ENCODE results near the gene SPOP.

SPOP gene

DNA sequence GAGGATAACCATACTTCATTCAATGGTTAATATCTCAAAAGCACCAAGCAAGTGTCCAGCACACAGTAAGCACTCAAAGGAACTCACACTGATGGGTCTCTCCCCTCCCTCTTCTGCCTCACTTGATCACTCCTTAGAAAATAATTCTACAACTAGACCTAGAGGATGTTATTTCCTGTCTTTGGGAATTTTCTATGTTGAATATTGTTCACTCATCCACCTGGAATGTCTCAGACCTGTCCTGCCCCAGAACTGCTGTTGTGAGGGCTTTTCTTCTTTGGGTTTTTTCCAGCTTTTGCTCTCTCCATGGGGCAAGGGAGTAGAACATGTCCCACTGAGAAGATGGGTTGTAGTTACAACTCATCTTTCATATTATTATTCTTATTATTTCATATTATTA, 76.9 kb downstream of the SPOP start:
- CTCF ChIA-PET: no interaction called here
- POLR2A ChIA-PET: no interaction called here
- TF ChIP-seq FOXM1 (IDR thresholded peaks at IDR 0.05; ENCODE audit: borderline replicate concordance) (no peak), TARDBP (IDR thresholded peaks at IDR 0.05) (no peak), BHLHE40 (IDR thresholded peaks at IDR 0.05; ENCODE audit: borderline replicate concordance) (no peak), SP1 (IDR thresholded peaks at IDR 0.05) (no peak)
- no peak for DNase-seq (ENCODE audit: extremely low spot score)

DNA sequence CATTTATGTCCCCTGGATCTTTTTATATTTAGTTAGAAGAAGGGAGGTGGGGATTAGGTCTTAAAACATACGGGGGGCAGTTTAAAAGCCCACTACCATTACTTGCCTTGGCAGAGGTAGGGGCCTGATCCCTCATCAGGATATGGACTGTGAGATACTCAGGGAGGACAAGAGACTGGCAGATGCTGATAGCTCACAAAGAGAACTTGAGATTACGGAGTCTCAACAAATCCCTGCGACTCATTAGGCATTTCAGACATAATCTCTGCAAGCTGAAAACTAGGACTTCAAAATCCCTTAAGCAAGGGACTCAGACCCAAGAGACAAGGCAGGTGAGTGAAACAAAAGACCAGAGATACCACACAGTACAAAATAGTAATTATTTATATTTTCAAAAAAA, 79.0 kb downstream of the SPOP start:
- TF ChIP-seq HDGF (IDR thresholded peaks at IDR 0.05; ENCODE audit: borderline replicate concordance) (no peak), CTBP1 (IDR thresholded peaks at IDR 0.05; ENCODE audit: borderline replicate concordance) (no peak), ARNT (IDR thresholded peaks at IDR 0.05) (no peak), TARDBP (IDR thresholded peaks at IDR 0.05) (no peak), FOXK2 (IDR thresholded peaks at IDR 0.05) (no peak), NFRKB (IDR thresholded peaks at IDR 0.05) (no peak), FOXA1 (IDR thresholded peaks at IDR 0.05) (no peak), FOXM1 (IDR thresholded peaks at IDR 0.05; ENCODE audit: borderline replicate concordance) (no peak), BHLHE40 (IDR thresholded peaks at IDR 0.05; ENCODE audit: borderline replicate concordance) (no peak), LEF1 (IDR thresholded peaks at IDR 0.05; ENCODE audit: borderline replicate concordance) (no peak), SP1 (IDR thresholded peaks at IDR 0.05) (no peak), SUZ12 (IDR thresholded peaks at IDR 0.05) (no peak), ZNF384 (IDR thresholded peaks at IDR 0.05) (no peak), L3MBTL2 (conservative IDR thresholded peaks at IDR 0.05) (no peak), ELF4 (IDR thresholded peaks at IDR 0.05) (no peak)
- TF ChIP-seq, protein P1, sequence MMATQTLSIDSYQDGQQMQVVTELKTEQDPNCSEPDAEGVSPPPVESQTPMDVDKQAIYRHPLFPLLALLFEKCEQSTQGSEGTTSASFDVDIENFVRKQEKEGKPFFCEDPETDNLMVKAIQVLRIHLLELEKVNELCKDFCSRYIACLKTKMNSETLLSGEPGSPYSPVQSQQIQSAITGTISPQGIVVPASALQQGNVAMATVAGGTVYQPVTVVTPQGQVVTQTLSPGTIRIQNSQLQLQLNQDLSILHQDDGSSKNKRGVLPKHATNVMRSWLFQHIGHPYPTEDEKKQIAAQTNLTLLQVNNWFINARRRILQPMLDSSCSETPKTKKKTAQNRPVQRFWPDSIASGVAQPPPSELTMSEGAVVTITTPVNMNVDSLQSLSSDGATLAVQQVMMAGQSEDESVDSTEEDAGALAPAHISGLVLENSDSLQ (IDR thresholded peaks at IDR 0.05): no peak
- CTCF ChIA-PET: no interaction called here
- DNase-seq (ENCODE audit: extremely low spot score): no peak
- POLR2A ChIA-PET: no interaction called here

DNA sequence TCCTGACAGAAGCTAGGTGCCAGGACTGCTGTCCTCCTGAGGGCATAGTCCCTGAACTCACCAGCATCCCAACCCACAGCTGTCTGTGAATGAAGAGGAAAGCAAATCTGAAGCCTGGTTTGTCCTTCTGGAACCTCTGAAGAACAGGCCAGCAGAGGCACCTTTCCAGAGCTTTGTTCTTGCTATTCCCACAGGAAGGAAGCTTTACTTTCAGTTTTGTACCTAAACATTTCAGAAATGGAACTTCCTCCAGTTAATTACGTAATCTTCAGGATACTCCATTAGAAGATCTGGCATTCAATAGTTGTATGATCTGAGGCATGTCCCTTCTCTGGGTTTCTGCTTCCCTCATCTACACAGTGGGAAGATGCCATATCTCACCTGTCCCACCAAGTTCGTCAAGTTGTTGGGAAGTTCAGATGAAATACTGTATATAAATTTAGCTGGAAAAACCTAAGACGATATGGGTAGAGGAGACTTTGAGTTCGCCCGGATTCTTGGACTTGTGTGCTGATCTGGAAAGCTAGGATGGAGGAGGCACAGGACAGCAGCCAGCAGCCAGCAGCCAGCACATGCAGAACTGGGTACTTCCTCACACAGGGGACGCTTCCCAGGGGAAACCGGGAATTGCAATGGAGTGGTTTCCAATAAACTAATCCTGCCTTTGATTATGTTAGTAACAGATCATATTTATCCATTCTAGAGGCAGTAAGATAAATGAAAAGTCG, 79.8 kb downstream of the SPOP start:
- POLR2A ChIA-PET: interaction anchor here (0.9 kb wide), 1 partner anchor 79 kb away, joined by 3 read pairs; no protein-coding TSS in a partner anchor
- TF ChIP-seq FOXM1 (IDR thresholded peaks at IDR 0.05; ENCODE audit: borderline replicate concordance): no peak
- no peak for TF ChIP-seq FOXA1 (IDR thresholded peaks at IDR 0.05)
- TF ChIP-seq ELF4 (IDR thresholded peaks at IDR 0.05): no peak
- TF ChIP-seq NFRKB (IDR thresholded peaks at IDR 0.05): no peak
- no peak for TF ChIP-seq FOXK2 (IDR thresholded peaks at IDR 0.05)
- TF ChIP-seq TARDBP (IDR thresholded peaks at IDR 0.05): no peak
- no peak for TF ChIP-seq ARNT (IDR thresholded peaks at IDR 0.05)
- no peak for TF ChIP-seq LEF1 (IDR thresholded peaks at IDR 0.05; ENCODE audit: borderline replicate concordance)
- no peak for TF ChIP-seq BHLHE40 (IDR thresholded peaks at IDR 0.05; ENCODE audit: borderline replicate concordance)
- TF ChIP-seq ZNF384 (IDR thresholded peaks at IDR 0.05): no peak
- TF ChIP-seq L3MBTL2 (conservative IDR thresholded peaks at IDR 0.05): no peak
- no peak for TF ChIP-seq HDGF (IDR thresholded peaks at IDR 0.05; ENCODE audit: borderline replicate concordance)
- TF ChIP-seq SP1 (IDR thresholded peaks at IDR 0.05): no peak
- TF ChIP-seq, protein P1 (IDR thresholded peaks at IDR 0.05): no peak
- no peak for TF ChIP-seq SUZ12 (IDR thresholded peaks at IDR 0.05)
- no peak for TF ChIP-seq CTBP1 (IDR thresholded peaks at IDR 0.05; ENCODE audit: borderline replicate concordance)
- no peak for DNase-seq (ENCODE audit: extremely low spot score)
- CTCF ChIA-PET: interaction anchor here (1.1 to 2.0 kb wide), 2 partner anchors 10 to 22 kb away, joined by 3 to 6 read pairs; partner anchors contain the start of gene NXPH3

DNA sequence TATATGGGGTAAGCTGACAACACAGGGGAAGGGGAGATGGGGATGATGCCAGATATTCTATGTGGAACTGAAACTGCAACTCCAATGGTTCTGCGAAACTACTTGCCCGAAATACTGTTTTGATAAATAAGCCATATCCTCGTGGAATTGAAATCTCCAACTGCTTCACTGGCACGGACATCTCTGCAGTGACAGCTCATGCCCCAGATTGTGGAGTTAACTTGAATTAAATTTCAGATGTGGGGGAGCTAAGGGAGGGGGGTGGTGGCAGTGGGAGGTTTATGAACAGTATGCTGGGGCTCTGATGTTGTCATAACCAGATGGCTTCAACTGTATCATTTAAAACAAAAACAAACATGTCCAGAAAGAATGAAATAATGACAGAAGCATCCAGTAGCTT, 80.5 kb downstream of the SPOP start:
- POLR2A ChIA-PET: interaction anchor here (0.9 kb wide), 1 partner anchor 80 kb away, joined by 3 read pairs; no protein-coding TSS in a partner anchor
- TF ChIP-seq ARNT (IDR thresholded peaks at IDR 0.05) (no peak), FOXM1 (IDR thresholded peaks at IDR 0.05; ENCODE audit: borderline replicate concordance) (no peak), SP1 (IDR thresholded peaks at IDR 0.05) (no peak), CTBP1 (IDR thresholded peaks at IDR 0.05; ENCODE audit: borderline replicate concordance) (no peak), NFRKB (IDR thresholded peaks at IDR 0.05) (no peak), SUZ12 (IDR thresholded peaks at IDR 0.05) (no peak), FOXK2 (IDR thresholded peaks at IDR 0.05) (no peak), BHLHE40 (IDR thresholded peaks at IDR 0.05; ENCODE audit: borderline replicate concordance) (no peak), L3MBTL2 (conservative IDR thresholded peaks at IDR 0.05) (no peak), ZNF384 (IDR thresholded peaks at IDR 0.05) (no peak), TARDBP (IDR thresholded peaks at IDR 0.05) (no peak), LEF1 (IDR thresholded peaks at IDR 0.05; ENCODE audit: borderline replicate concordance) (no peak), HDGF (IDR thresholded peaks at IDR 0.05; ENCODE audit: borderline replicate concordance) (no peak), FOXA1 (IDR thresholded peaks at IDR 0.05) (no peak)
- TF ChIP-seq, protein P1 (IDR thresholded peaks at IDR 0.05): no peak
- CTCF ChIA-PET: interaction anchor here (1.1 to 2.0 kb wide), 2 partner anchors 9 to 21 kb away, joined by 3 to 6 read pairs; partner anchors contain the start of gene NXPH3
- DNase-seq (ENCODE audit: extremely low spot score): no peak

DNA sequence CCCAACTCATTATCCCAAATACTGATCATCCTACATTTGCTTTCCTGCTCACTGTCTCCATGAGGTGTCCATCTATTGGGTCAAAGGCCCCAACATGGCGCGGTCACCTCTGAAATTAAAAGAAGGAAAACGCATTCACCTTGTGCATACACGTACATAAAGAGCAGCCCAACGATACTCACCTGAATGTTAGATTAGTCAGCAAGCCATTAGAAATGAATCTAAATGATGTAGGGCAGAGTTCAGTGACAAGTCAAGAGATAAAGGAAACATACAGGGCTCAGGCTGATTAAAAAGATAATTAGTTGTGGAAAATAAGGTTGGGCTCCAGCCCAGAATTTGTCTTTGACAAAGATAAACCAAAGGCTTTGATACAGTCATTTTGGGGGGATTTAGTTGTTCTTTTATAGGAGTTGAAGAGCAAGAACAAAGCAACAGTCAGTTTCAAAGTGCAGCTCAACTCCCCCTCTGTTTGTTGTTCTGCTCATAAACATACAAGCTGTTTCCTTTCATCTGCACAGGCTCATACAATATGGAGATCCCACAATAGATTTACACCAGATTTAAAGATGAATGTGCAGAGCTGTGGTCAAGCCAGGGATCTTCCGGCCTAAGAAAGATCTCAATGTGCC, 81.2 kb downstream of the SPOP start:
- CTCF ChIA-PET: interaction anchor here (2.0 kb wide), 1 partner anchor 21 kb away, joined by 6 read pairs; the partner anchor contains the start of gene NXPH3
- DNase-seq (ENCODE audit: extremely low spot score): no peak

More for the DNA sequence above, 81.2 kb downstream of the SPOP start:
- no peak for TF ChIP-seq TARDBP (IDR thresholded peaks at IDR 0.05)
- TF ChIP-seq NFRKB (IDR thresholded peaks at IDR 0.05): no peak
- no peak for TF ChIP-seq SP1 (IDR thresholded peaks at IDR 0.05)
- no peak for TF ChIP-seq CTBP1 (IDR thresholded peaks at IDR 0.05; ENCODE audit: borderline replicate concordance)
- no peak for TF ChIP-seq FOXK2 (IDR thresholded peaks at IDR 0.05)
- TF ChIP-seq ARNT (IDR thresholded peaks at IDR 0.05): no peak
- no peak for TF ChIP-seq ELF4 (IDR thresholded peaks at IDR 0.05)
- TF ChIP-seq SUZ12 (IDR thresholded peaks at IDR 0.05): no peak
- TF ChIP-seq BHLHE40 (IDR thresholded peaks at IDR 0.05; ENCODE audit: borderline replicate concordance): no peak
- no peak for TF ChIP-seq ZNF384 (IDR thresholded peaks at IDR 0.05)
- TF ChIP-seq, protein P1 (IDR thresholded peaks at IDR 0.05): no peak
- TF ChIP-seq FOXM1 (IDR thresholded peaks at IDR 0.05; ENCODE audit: borderline replicate concordance): no peak
- no peak for TF ChIP-seq L3MBTL2 (conservative IDR thresholded peaks at IDR 0.05)
- no peak for TF ChIP-seq LEF1 (IDR thresholded peaks at IDR 0.05; ENCODE audit: borderline replicate concordance)
- no peak for TF ChIP-seq FOXA1 (IDR thresholded peaks at IDR 0.05)
- TF ChIP-seq HDGF (IDR thresholded peaks at IDR 0.05; ENCODE audit: borderline replicate concordance): no peak
- POLR2A ChIA-PET: no interaction called here
